GM23248 (cell line): ENCODE data around the gene CHMP3. TPM values are rescaled to one million over a fixed set of nuclear protein-coding genes. Genes with fewer than 3 reads are reported as not detected.

Source experiments
- DNase-seq: peaks from one replicate; pipeline ENCODE4 v3.0.0-alpha.2; 2015
- H2AFZ ChIP-seq: fragments of 200-600 bp; sonication (generic); 2 replicates; pipeline ENCODE4 v1.6.1; 2016; ENCODE audit warnings: antibody characterized with exemption
- H3F3A ChIP-seq: fragments of 200-600 bp; sonication (generic); 2 replicates; pipeline ENCODE4 v1.6.1; 2016; ENCODE audit warnings: mild to moderate bottlenecking, antibody characterized with exemption, mixed run types; ENCODE audit not compliant: insufficient read depth
- H3K27ac ChIP-seq: fragments of 200-600 bp; sonication (generic); 2 replicates; pipeline ENCODE4 v1.5.1; 2016; ENCODE audit warnings: mild to moderate bottlenecking
- H3K27me3 ChIP-seq: fragments of 200-600 bp; sonication (generic); replicated peaks from 2 replicates; pipeline ENCODE4 v1.6.1; 2016; ENCODE audit warnings: mild to moderate bottlenecking; ENCODE audit not compliant: insufficient read depth
- H3K36me3 ChIP-seq: fragments of 200-600 bp; sonication (generic); 2 replicates; pipeline ENCODE4 v1.6.1; 2016; ENCODE audit warnings: low read depth, mild to moderate bottlenecking
- H3K4me1 ChIP-seq: fragments of 200-600 bp; sonication (generic); 2 replicates; pipeline ENCODE4 v1.6.1; 2016; ENCODE audit warnings: mild to moderate bottlenecking; ENCODE audit not compliant: insufficient read depth
- H3K4me2 ChIP-seq: fragments of 200-600 bp; sonication (generic); one replicate; pipeline ENCODE4 v1.6.1; 2016; ENCODE audit warnings: mild to moderate bottlenecking; ENCODE audit not compliant: unreplicated experiment
- H3K4me3 ChIP-seq: fragments of 200-600 bp; sonication (generic); 2 replicates; pipeline ENCODE4 v1.5.1; 2016; ENCODE audit warnings: mild to moderate bottlenecking
- H3K79me2 ChIP-seq: fragments of 200-600 bp; sonication (generic); 2 replicates; pipeline ENCODE4 v1.6.1; 2016; ENCODE audit warnings: mild to moderate bottlenecking; ENCODE audit not compliant: insufficient read depth
- H3K9ac ChIP-seq: fragments of 200-600 bp; sonication (generic); 2 replicates; pipeline ENCODE4 v1.6.1; 2016; ENCODE audit warnings: mild to moderate bottlenecking
- H3K9me2 ChIP-seq: fragments of 200-600 bp; sonication (generic); 2 replicates; pipeline ENCODE4 v1.6.1; 2016; ENCODE audit warnings: mixed run types, mild to moderate bottlenecking, moderate library complexity; ENCODE audit not compliant: insufficient read depth
- H3K9me3 ChIP-seq: fragments of 200-600 bp; sonication (generic); one replicate; pipeline ENCODE4 v1.6.1; 2017; ENCODE audit warnings: low read depth
- H4K20me1 ChIP-seq: fragments of 200-600 bp; sonication (generic); 2 replicates; pipeline ENCODE4 v1.6.0; 2016; ENCODE audit not compliant: insufficient read depth
- EZH2 ChIP-seq: fragments of 200-600 bp; sonication (generic); IDR thresholded peaks from 2 replicates; pipeline ENCODE4 v1.6.1; 2018; ENCODE audit warnings: antibody characterized with exemption, mild to moderate bottlenecking; ENCODE audit not compliant: insufficient read depth, poor library complexity, severe bottlenecking
- EZH2phosphoT487 ChIP-seq: fragments of 200-600 bp; sonication (generic); IDR thresholded peaks from 2 replicates; pipeline ENCODE4 v1.6.1; 2018; ENCODE audit warnings: antibody characterized with exemption, moderate library complexity, mild to moderate bottlenecking, low read depth; ENCODE audit not compliant: insufficient read depth
- WGBS, 2 experiments: methylation state at CpG; one replicate each; pipeline ENCODE4 v1.1.6; 2015 to 2017; ENCODE audit warnings: low lambda C conversion rate in 2 of 2, low coverage in 1 of 2; ENCODE audit errors: missing lambda C conversion rate in 2 of 2; 5-methylcytosine and 5-hydroxymethylcytosine counted together
- in situ Hi-C: fragments of 300-500 bp; cut with MboI; formaldehyde crosslinking; loops from 2 replicates; pipeline ENCODE4 v1.15.0; 2020
- polyA plus RNA-seq: library from polyadenylated mRNA; unstranded; fragments of >200 nt; fragmentation: Nextera tagmentation; extraction: Ambion mirVana; gene quantifications from 2 replicates; pipeline ENCODE4 v1.2.1, GENCODE V29; 2016
- total RNA-seq: library from RNA; depleted of rRNA; stranded (reverse); fragments of >200 nt; shearing (Covaris generic); gene quantifications from 2 replicates; pipeline ENCODE4 v1.2.3, GENCODE V29; 2014

CHMP3 gene
- total and polyA plus RNA-seq, 2 experiments from 2014 or later, result 74.5 to 81.2 TPM

DNA sequence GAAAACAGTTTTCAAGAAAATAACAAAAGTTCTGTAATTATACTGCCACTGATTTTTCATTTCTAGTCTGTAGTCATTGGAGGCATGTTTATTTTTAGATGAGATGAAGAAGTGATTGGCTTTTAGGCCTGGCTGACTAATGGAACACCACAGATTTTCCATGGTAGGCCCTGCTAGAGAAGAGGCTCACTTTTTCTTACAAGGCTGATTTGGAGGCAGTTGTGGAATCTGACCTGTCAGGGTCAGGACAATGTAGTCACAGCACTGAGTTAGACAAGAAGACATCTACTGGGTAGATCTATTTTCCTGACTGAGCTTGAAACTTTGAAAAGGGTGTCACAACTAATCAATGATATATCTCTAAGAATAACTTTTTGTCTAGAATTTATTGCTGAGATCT, 78.1 kb downstream of the CHMP3 start:
- Histone ChIP-seq H3K4me2 (no peak overlapping the region), H3K4me3 (no peak overlapping the region), H3K4me1 (peaks cover 23% of the 10 kb centered on the region), H3K9me3 (no peaks in the 10 kb centered on the region), H3K9me2 (no peaks in the 10 kb centered on the region), H3K27ac (peak overlapping the region; percentile 9; the same call in 1 of the 2 replicates), H3K79me2 (peaks cover 30% of the 10 kb centered on the region), H3K9ac (no peak overlapping the region), H3K36me3 (peaks cover 95% of the 10 kb centered on the region), H2AFZ (no peak overlapping the region), H4K20me1 (no peaks in the 10 kb centered on the region), H3F3A (peaks cover 32% of the 10 kb centered on the region; the same call in 1 of the 2 replicates), H3K27me3 (no peaks in the 10 kb centered on the region)
- TF ChIP-seq EZH2 (no peak), EZH2phosphoT487 (no peak)
- peak; percentile 45 for DNase-seq
- in situ Hi-C loops, result no loop called here

DNA sequence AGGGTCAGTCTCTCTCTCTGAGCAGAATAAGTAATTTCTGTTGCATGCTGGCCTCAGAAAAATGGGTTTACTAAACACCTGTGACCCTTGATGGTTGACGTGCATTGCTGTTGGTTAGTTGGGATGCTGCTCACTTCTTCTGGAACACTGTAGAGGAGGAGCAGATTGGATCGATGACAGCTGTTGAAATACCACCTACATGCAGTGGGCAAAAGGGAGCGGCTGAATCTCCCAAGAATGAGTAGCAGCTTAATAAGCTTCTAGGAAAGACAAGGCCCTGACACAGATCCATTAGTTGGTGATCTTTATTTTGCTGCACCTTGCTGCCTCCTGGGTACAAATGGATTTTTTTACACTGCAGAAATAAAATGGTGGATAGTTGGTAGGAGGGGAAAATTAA, 78.9 kb downstream of the CHMP3 start:
- peaks cover 33% of the 10 kb centered on the region; the same call in 1 of the 2 replicates for H3F3A ChIP-seq
- no peaks in the 10 kb centered on the region for H3K9me3 ChIP-seq
- H3K27ac ChIP-seq, result no peak overlapping the region
- WGBS, 2 experiments, result 96 to 97% methylated on average over 3 of the region's 3 CpGs
- no peaks in the 10 kb centered on the region for H4K20me1 ChIP-seq
- peaks cover 30% of the 10 kb centered on the region for H3K79me2 ChIP-seq
- H3K9ac ChIP-seq, result no peak overlapping the region
- H3K9me2 ChIP-seq, result no peaks in the 10 kb centered on the region
- in situ Hi-C loops, result no loop called here
- DNase-seq, result no peak
- no peaks in the 10 kb centered on the region for H3K27me3 ChIP-seq
- no peak overlapping the region for H2AFZ ChIP-seq
- H3K36me3 ChIP-seq, result peaks cover 89% of the 10 kb centered on the region
- TF ChIP-seq EZH2phosphoT487 (no peak), EZH2 (no peak)
- no peak overlapping the region for H3K4me3 ChIP-seq
- no peak overlapping the region for H3K4me2 ChIP-seq
- H3K4me1 ChIP-seq, result peaks cover 28% of the 10 kb centered on the region

DNA sequence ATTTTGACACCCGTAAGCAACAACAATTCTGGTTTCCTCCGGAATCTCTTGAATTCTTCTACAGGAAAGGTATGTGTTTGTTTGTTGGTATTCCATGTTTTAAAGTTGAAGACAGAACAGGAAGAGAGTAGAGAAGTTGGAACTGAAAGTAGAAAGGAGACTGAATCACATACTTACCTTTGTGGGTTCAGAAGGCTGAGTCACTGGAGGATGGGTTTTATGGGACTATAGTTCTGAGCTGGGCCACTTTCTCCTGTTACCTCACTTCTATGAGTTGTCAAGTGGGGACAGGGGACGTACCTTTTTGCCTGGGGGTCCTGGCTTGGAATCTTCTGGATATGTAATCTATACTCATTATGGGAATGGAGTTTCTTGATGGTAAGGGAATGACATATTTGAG, 81.2 kb downstream of the CHMP3 start:
- Histone ChIP-seq H3K27me3 (no peaks in the 10 kb centered on the region), H3F3A (peaks cover 44% of the 10 kb centered on the region), H3K9me3 (no peaks in the 10 kb centered on the region), H3K4me2 (peak overlapping the region; percentile 24), H3K9ac (no peak overlapping the region), H4K20me1 (no peaks in the 10 kb centered on the region), H3K9me2 (no peaks in the 10 kb centered on the region), H3K4me1 (peaks cover 36% of the 10 kb centered on the region), H2AFZ (no peak overlapping the region), H3K79me2 (peaks cover 20% of the 10 kb centered on the region), H3K36me3 (peaks cover 86% of the 10 kb centered on the region), H3K4me3 (no peak overlapping the region), H3K27ac (peak overlapping the region; percentile 31)
- no peak for TF ChIP-seq EZH2
- TF ChIP-seq EZH2phosphoT487, result no peak
- WGBS, 2 experiments, result 93 to 95% methylated on average over 3 of the region's 3 CpGs
- in situ Hi-C loops, result no loop called here
- peak; percentile 45 for DNase-seq

DNA sequence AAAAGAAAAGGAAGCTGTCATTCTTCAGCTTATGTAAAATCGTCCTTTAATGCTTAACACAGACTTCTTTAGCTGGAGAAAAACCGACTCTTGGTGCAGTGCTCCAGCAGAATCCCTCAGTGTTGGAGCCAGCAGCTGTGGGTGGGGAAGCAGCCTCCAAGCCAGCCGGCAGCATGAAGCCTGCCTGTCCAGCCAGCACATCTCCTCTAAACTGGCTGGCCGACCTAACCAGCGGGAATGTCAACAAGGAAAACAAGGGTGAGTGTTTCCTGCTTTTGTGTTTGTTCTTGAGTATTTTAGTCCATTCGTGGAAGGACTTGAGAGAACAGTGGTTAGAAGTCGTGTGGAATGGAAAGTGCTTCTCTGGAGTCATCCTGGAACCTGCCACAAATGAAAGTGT, 83.1 kb downstream of the CHMP3 start:
- 10 to 15% methylated on average over 7 of the region's 7 CpGs for WGBS, 2 experiments
- Histone ChIP-seq H3K9me3 (no peaks in the 10 kb centered on the region), H3K79me2 (peaks cover 19% of the 10 kb centered on the region; the same call in 1 of the 2 replicates), H4K20me1 (peaks cover 13% of the 10 kb centered on the region; the same call in 1 of the 2 replicates), H2AFZ (no peak overlapping the region), H3K36me3 (peaks cover 74% of the 10 kb centered on the region), H3K4me1 (peaks cover 55% of the 10 kb centered on the region), H3K4me2 (peak overlapping the region; percentile 11), H3K4me3 (no peak overlapping the region), H3K27me3 (no peaks in the 10 kb centered on the region), H3K9me2 (no peaks in the 10 kb centered on the region), H3F3A (peaks cover 54% of the 10 kb centered on the region), H3K27ac (peak overlapping the region; percentile 16; the same call in 1 of the 2 replicates), H3K9ac (no peak overlapping the region)
- in situ Hi-C loops, result no loop called here
- peak; percentile 42 for DNase-seq
- TF ChIP-seq EZH2phosphoT487, result no peak
- TF ChIP-seq EZH2, result no peak

DNA sequence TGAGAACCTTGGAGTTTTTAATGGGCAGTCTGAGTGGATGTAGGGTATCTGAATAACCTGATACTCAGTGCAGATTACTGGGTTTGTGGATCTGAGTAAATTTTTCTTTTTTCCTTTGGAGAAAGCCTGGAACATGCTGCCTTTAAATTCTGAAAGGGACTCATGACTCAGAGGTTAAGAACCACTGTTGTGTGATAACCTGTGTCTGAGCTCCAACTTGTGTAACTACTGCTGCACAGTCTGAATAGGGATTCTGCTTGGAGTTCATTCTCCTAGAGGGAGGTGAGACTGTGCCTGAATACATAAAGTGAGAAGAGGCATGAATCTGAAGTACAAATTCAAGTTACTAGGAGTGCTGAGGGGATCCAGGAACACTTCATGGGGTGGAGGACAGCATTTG, 85.9 kb downstream of the CHMP3 start:
- TF ChIP-seq EZH2 (no peak), EZH2phosphoT487 (no peak)

More for the DNA sequence above, 85.9 kb downstream of the CHMP3 start:
- Histone ChIP-seq H3K79me2 (peaks cover 23% of the 10 kb centered on the region), H3K9ac (no peak overlapping the region; the same call in 1 of the 2 replicates), H3K9me2 (no peaks in the 10 kb centered on the region), H2AFZ (no peak overlapping the region), H3K4me2 (no peak overlapping the region), H3K4me1 (peaks cover 54% of the 10 kb centered on the region), H3K9me3 (no peaks in the 10 kb centered on the region), H3K27me3 (no peaks in the 10 kb centered on the region), H3F3A (peaks cover 53% of the 10 kb centered on the region), H4K20me1 (peaks cover 13% of the 10 kb centered on the region; the same call in 1 of the 2 replicates), H3K4me3 (no peak overlapping the region), H3K36me3 (peaks cover 70% of the 10 kb centered on the region), H3K27ac (no peak overlapping the region)
- DNase-seq, result peak; percentile 45
- in situ Hi-C loops, result no loop called here
